Gastrocnemius medialis (tissue), 4 donors: ENCODE measurements around the gene DCLRE1A. TPM values are rescaled to one million over a fixed set of nuclear protein-coding genes. Genes with fewer than 3 reads are reported as not detected.

Source experiments
- ATAC-seq, 2 donors: fragments of 150-250 bp; one replicate each; pipeline ENCODE4 v1.9.1; 2016
- DNase-seq, 2 donors: peaks; one replicate each; pipeline ENCODE4 v3.0.0-alpha.2; 2019
- H3K27ac ChIP-seq, 4 donors: fragments of 200-600 bp; sonication (generic); 1 replicate in 1 of 4; 2 replicates in 3 of 4; pipeline ENCODE4 v1.5.1; 2016 to 2018; ENCODE audit warnings: mild to moderate bottlenecking in 2 of 4, moderate library complexity in 1 of 4
- H3K27me3 ChIP-seq, 3 donors: fragments of 200-600 bp; sonication (generic) in 2 of 3; 1 replicate in 1 of 3; 2 replicates in 2 of 3; pipeline versions ENCODE4 v1.5.1 to v1.6.0; 2016 to 2019; ENCODE audit warnings: mild to moderate bottlenecking in 1 of 3, moderate library complexity in 1 of 3
- H3K36me3 ChIP-seq, 2 donors: fragments of 200-600 bp; sonication (generic) in 1 of 2; one replicate each; pipeline ENCODE4 v1.5.1; 2017 to 2018
- H3K4me1 ChIP-seq, 2 donors: fragments of 200-600 bp; sonication (generic) in 1 of 2; one replicate each; pipeline ENCODE4 v1.5.1; 2016 to 2017; ENCODE audit warnings: mild to moderate bottlenecking in 2 of 2
- H3K4me3 ChIP-seq, 4 donors: fragments of 200-600 bp; sonication (generic) in 3 of 4; 1 replicate in 1 of 4; 2 replicates in 3 of 4; pipeline ENCODE4 v1.5.1; 2016 to 2019; ENCODE audit warnings: mild to moderate bottlenecking in 2 of 4
- H3K9me3 ChIP-seq, 3 donors: fragments of 200-600 bp; sonication (generic) in 2 of 3; 1 replicate in 1 of 3; 2 replicates in 2 of 3; pipeline ENCODE4 v1.5.1; 2016 to 2019
- POLR2A ChIP-seq, 2 donors: fragments of 450-650 bp; IDR thresholded peaks; one replicate each; pipeline ENCODE4 v1.6.1; 2017; ENCODE audit warnings: antibody characterized with exemption in 2 of 2, mild to moderate bottlenecking in 2 of 2, moderate library complexity in 2 of 2
- in situ Hi-C, 4 donors: fragments of 200-750 bp; cut with MboI; loops; one replicate each; pipeline versions ENCODE4 v1.15.0 to v1.8.0; 2017; ENCODE audit warnings: low sequenced_read_pairs in 4 of 4
- intact Hi-C: fragments of 100-400 bp; cut with DNase I; formaldehyde crosslinking; loops from one replicate; pipeline ENCODE4 v1.15.1; 2023; ENCODE audit warnings: low total_unique reads
- total RNA-seq, 4 donors: library from RNA; depleted of rRNA; stranded (reverse); fragments of >200 nt; gene quantifications; one replicate each; pipeline versions ENCODE4 v1.1.0 to v1.2.3, GENCODE V29; 2016
- TF ChIP-seq, protein P1 (sequence below), 5 experiments: fragments of 450-650 bp in 3 of 5; fragments of 200-600 bp in 2 of 5; sonication (generic) in 2 of 5; IDR thresholded peaks in 4 of 5; conservative IDR thresholded peaks in 1 of 5; 1 replicate in 4 of 5; 2 replicates in 1 of 5; pipeline ENCODE4 v1.5.1; 2016 to 2019; ENCODE audit warnings: antibody characterized with exemption in 5 of 5, mild to moderate bottlenecking in 3 of 5, moderate library complexity in 3 of 5

The DCLRE1A gene
- total RNA-seq, 4 donors from 2014 or later = 2.6 to 4.7 (median 3.8) TPM

DNA sequence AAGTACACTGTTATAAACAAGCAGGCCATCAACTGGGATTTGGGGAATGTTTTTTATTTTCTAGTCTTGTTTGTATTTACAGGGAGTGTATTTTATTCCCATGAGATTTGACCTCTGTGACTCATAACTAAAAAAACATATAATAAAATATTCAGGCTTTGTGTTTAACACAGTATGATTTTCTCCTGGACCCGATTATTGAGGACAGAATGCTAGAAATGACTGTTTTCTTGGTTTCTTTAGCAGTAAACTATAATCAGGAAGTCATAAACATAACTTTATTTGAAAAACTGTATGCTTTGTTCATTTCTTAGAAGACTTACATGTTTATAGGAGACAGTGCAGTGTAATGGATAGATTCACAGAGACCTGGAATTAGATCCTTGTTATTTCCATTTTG, 2.7 kb upstream of the DCLRE1A start:
- Histone ChIP-seq H3K36me3 (peaks cover 0 to 23% of the 10 kb centered on the region in 2 donors), H3K27me3 (no peaks in the 10 kb centered on the region), H3K27ac (peak overlapping the region; percentile 90 to 96 (median 94)), H3K4me3 (peak overlapping the region in 3 of 4 donors; percentile 74 to 95 (median 94)), H3K9me3 (no peaks in the 10 kb centered on the region), H3K4me1 (peaks cover 50 to 56% of the 10 kb centered on the region in 2 donors)
- TF ChIP-seq, protein P1, sequence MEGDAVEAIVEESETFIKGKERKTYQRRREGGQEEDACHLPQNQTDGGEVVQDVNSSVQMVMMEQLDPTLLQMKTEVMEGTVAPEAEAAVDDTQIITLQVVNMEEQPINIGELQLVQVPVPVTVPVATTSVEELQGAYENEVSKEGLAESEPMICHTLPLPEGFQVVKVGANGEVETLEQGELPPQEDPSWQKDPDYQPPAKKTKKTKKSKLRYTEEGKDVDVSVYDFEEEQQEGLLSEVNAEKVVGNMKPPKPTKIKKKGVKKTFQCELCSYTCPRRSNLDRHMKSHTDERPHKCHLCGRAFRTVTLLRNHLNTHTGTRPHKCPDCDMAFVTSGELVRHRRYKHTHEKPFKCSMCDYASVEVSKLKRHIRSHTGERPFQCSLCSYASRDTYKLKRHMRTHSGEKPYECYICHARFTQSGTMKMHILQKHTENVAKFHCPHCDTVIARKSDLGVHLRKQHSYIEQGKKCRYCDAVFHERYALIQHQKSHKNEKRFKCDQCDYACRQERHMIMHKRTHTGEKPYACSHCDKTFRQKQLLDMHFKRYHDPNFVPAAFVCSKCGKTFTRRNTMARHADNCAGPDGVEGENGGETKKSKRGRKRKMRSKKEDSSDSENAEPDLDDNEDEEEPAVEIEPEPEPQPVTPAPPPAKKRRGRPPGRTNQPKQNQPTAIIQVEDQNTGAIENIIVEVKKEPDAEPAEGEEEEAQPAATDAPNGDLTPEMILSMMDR (IDR thresholded peaks at IDR 0.05 in 4 of 5, conservative IDR thresholded peaks at IDR 0.05 in 1 of 5) = no peak
- TF ChIP-seq POLR2A (IDR thresholded peaks at IDR 0.05) = no peak
- ATAC-seq (no peak), DNase-seq (no peak)
- in situ Hi-C loops = no loop called here
- intact Hi-C loops = loop anchor here (5.0 to 10.0 kb wide), 2 partner anchors 172 to 316 kb away; partner anchors contain the start of gene CCDC186

DNA sequence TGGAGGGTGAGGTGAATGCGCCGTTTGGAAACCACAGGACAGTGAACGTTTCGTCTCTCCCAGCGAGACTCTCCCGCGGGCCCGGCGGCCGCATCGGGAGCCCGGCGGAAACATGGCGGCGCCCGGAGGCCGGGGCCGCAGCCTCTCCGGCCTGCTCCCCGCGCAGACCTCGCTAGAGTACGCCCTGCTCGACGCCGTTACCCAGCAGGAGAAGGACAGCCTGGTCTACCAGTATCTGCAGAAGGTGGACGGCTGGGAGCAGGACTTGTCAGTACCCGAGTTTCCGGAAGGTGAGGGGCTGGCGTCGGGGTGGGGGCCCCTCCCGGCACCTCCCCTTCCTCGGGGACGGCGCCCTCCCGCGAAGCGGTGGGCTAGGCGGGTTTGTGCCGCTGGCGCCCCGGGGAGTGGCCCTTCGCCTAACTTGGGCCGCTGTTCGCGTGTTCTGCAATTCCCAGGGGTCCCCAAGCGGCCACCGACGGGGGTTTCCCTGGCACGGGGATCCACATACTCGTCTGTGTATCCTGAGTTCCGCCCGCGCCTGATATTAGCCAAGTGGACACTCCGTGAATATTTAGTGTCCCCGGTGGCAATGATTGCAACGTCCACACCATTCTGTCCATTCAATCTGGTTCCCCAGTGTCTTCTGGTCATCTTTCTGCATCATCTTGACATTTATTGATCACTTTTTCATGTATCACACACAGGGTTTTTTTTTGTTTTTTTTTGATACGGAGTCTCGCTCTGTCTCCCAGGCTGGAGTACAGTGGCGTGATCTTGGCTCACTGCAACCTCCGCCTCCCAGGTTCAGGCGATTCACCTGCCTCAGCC, 1.1 kb upstream of the DCLRE1A start:
- in situ Hi-C loops = no loop called here

DNA sequence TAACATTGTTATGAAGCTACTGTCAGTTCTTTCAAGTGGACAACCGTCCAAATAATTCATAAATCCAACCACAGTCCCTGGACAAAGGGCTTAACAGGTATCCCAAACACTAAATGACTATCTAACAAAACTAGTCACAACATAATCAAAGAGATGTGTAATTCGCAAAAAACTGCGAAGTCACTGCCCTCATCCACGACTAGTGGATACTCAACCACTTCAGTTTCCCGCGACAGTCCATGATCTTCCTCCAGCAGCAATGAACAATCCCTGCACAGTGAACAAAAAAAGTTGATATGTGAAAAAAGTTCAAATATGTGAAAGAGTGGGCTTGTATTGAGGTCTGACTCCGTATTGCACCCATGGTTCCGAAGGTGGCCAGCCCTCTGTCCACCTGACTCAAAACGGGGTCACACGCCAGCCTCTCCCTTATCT, 287 bp downstream of the DCLRE1A start:
- Histone ChIP-seq H3K27me3 (no peaks in the 10 kb centered on the region), H3K36me3 (peaks cover 0 to 5% of the 10 kb centered on the region in 2 donors), H3K9me3 (no peaks in the 10 kb centered on the region), H3K4me3 (peak overlapping the region; percentile 74 to 99 (median 94)), H3K27ac (peak overlapping the region; percentile 90 to 96 (median 94)), H3K4me1 (peaks cover 56 to 61% of the 10 kb centered on the region in 2 donors)
- DNase-seq = peak in 1 of 2 donors; percentile 10
- in situ Hi-C loops = no loop called here
- intact Hi-C loops = loop anchor here (10.0 kb wide), 1 partner anchor 169 kb away; no protein-coding TSS in a partner anchor
- peak; percentile 11 to 21 for ATAC-seq
- TF ChIP-seq POLR2A (IDR thresholded peaks at IDR 0.05) = no peak
- TF ChIP-seq, protein P1 (IDR thresholded peaks at IDR 0.05 in 4 of 5, conservative IDR thresholded peaks at IDR 0.05 in 1 of 5) = no peak

More for the DNA sequence above, 1.1 kb upstream of the DCLRE1A start:
- peaks cover 58 to 67% of the 10 kb centered on the region in 2 donors for H3K4me1 ChIP-seq
- no peaks in the 10 kb centered on the region for H3K27me3 ChIP-seq
- ATAC-seq (peak; percentile 72 to 73), DNase-seq (peak; percentile 41 to 55)
- H3K27ac ChIP-seq = peak overlapping the region; percentile 90 to 96 (median 94)
- peak; percentile 29 to 37 for TF ChIP-seq POLR2A (IDR thresholded peaks at IDR 0.05)
- TF ChIP-seq, protein P1 (IDR thresholded peaks at IDR 0.05 in 4 of 5, conservative IDR thresholded peaks at IDR 0.05 in 1 of 5) = peak in 2 of 5 experiments; percentile 11 to 33
- H3K36me3 ChIP-seq = peaks cover 0 to 9% of the 10 kb centered on the region in 2 donors
- no peaks in the 10 kb centered on the region for H3K9me3 ChIP-seq
- H3K4me3 ChIP-seq = peak overlapping the region; percentile 74 to 99 (median 94)
- intact Hi-C loops = loop anchor here (5.0 to 10.0 kb wide), 2 partner anchors 170 to 317 kb away; partner anchors contain the start of gene CCDC186

DNA sequence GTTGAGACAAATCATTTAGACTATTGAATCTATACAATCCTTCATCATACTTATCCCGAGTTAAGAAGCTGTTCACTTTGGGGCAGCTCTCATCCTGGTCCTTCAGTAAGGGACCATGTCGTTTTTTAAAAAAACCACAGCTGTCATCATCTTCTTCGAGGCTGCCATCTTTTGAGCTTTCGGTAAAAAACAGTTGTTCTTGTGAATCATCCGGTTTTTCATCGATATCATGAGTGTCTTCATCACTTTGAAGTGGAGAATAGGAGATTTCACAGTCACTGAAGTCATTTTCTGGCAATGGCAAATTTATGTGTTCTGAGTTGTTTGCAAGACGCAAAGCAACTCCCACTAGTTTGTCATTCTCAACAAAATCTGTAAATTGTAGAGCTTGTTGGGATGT, 3.9 kb downstream of the DCLRE1A start:
- TF ChIP-seq, protein P1 (IDR thresholded peaks at IDR 0.05 in 4 of 5, conservative IDR thresholded peaks at IDR 0.05 in 1 of 5) = no peak
- no peak for TF ChIP-seq POLR2A (IDR thresholded peaks at IDR 0.05)
- intact Hi-C loops (loop anchor here (10.0 kb wide), 1 partner anchor 165 kb away; no protein-coding TSS in a partner anchor), in situ Hi-C loops (no loop called here)
- no peak overlapping the region for H3K27ac ChIP-seq
- no peak overlapping the region for H3K4me3 ChIP-seq
- no peak for ATAC-seq
- H3K36me3 ChIP-seq = peaks cover 0 to 5% of the 10 kb centered on the region in 2 donors
- H3K27me3 ChIP-seq = no peaks in the 10 kb centered on the region
- H3K4me1 ChIP-seq = peaks cover 27 to 29% of the 10 kb centered on the region in 2 donors
- no peaks in the 10 kb centered on the region for H3K9me3 ChIP-seq
- DNase-seq = no peak
